Liver (tissue), 9 donors: ENCODE measurements around the gene CAGE1. TPM values are rescaled to one million over a fixed set of nuclear protein-coding genes. Genes with fewer than 3 reads are reported as not detected.

ENCODE experiments used
- DNase-seq: peaks from one replicate; pipeline ENCODE4 v3.0.0-alpha.2; 2017; ENCODE audit warnings: low spot score
- H3K27ac ChIP-seq, 2 donors: one replicate each; pipeline ENCODE4 v1.7.0; 2013; ENCODE audit warnings: inconsistent platforms in 2 of 2, low read length in 2 of 2, control low read depth in 1 of 2, low read depth in 1 of 2, mild to moderate bottlenecking in 1 of 2
- H3K27me3 ChIP-seq, 4 donors: one replicate each; pipeline versions ENCODE4 v1.6.1 to v1.7.0; 2013; ENCODE audit warnings: low read length in 3 of 4, inconsistent platforms in 1 of 4, mild to moderate bottlenecking in 1 of 4, moderate library complexity in 1 of 4; ENCODE audit not compliant: control insufficient read depth in 4 of 4, insufficient read depth in 4 of 4
- H3K36me3 ChIP-seq, 4 donors: one replicate each; pipeline versions ENCODE4 v1.6.1 to v1.7.0; 2013; ENCODE audit warnings: low read length in 3 of 4, mild to moderate bottlenecking in 3 of 4, low read depth in 1 of 4, moderate library complexity in 1 of 4; ENCODE audit not compliant: control insufficient read depth in 4 of 4, insufficient read depth in 3 of 4
- H3K4me1 ChIP-seq, 4 donors: one replicate each; pipeline versions ENCODE4 v1.6.1 to v1.7.0; 2013; ENCODE audit warnings: low read length in 3 of 4, mild to moderate bottlenecking in 3 of 4, moderate library complexity in 1 of 4; ENCODE audit not compliant: control insufficient read depth in 4 of 4, insufficient read depth in 4 of 4
- H3K4me3 ChIP-seq, 3 donors: one replicate each; pipeline versions ENCODE4 v1.6.1 to v1.7.0; 2013; ENCODE audit warnings: low read length in 3 of 3, control low read depth in 1 of 3, low read depth in 1 of 3, mild to moderate bottlenecking in 1 of 3
- H3K9ac ChIP-seq, 2 donors: one replicate each; pipeline ENCODE4 v1.7.0; 2013; ENCODE audit warnings: low read length in 2 of 2, mild to moderate bottlenecking in 2 of 2, moderate library complexity in 2 of 2, control low read depth in 1 of 2, low read depth in 1 of 2
- H3K9me3 ChIP-seq, 4 donors: one replicate each; pipeline versions ENCODE4 v1.6.1 to v1.7.0; 2013; ENCODE audit warnings: low read length in 3 of 4; ENCODE audit not compliant: control insufficient read depth in 4 of 4
- CTCF ChIP-seq: fragments of 150-350 bp; IDR thresholded peaks from 2 replicates; pipeline ENCODE4 v1.5.1; 2017; ENCODE audit warnings: improper control_type of control experiment, low read depth, low read length; ENCODE audit not compliant: missing input control
- EGR1 ChIP-seq, 2 donors: IDR thresholded peaks; 2 replicates each; pipeline ENCODE4 v1.6.1; 2016 to 2018; ENCODE audit warnings: antibody characterized with exemption in 2 of 2, low read depth in 2 of 2
- FOXA1 ChIP-seq: IDR thresholded peaks from 2 replicates; pipeline ENCODE4 v1.6.1; 2016; ENCODE audit warnings: antibody characterized with exemption
- FOXA2 ChIP-seq: IDR thresholded peaks from 2 replicates; pipeline ENCODE4 v1.6.1; 2016; ENCODE audit warnings: antibody characterized with exemption
- GABPA ChIP-seq, 2 donors: IDR thresholded peaks in 1 of 2; conservative IDR thresholded peaks in 1 of 2; 2 replicates each; pipeline ENCODE4 v1.6.1; 2016; ENCODE audit warnings: antibody characterized with exemption in 2 of 2, mild to moderate bottlenecking in 1 of 2, moderate library complexity in 1 of 2
- HNF4A ChIP-seq, 2 donors: conservative IDR thresholded peaks; 2 replicates each; pipeline ENCODE4 v1.6.1; 2016; ENCODE audit warnings: antibody characterized with exemption in 2 of 2, mild to moderate bottlenecking in 2 of 2
- HNF4G ChIP-seq: IDR thresholded peaks from 2 replicates; pipeline ENCODE4 v1.6.1; 2016; ENCODE audit warnings: antibody characterized with exemption
- JUND ChIP-seq, 2 donors: IDR thresholded peaks; 2 replicates each; pipeline ENCODE4 v1.6.1; 2016; ENCODE audit warnings: antibody characterized with exemption in 2 of 2
- MAX ChIP-seq: IDR thresholded peaks from 2 replicates; pipeline ENCODE4 v1.6.1; 2016; ENCODE audit warnings: antibody characterized with exemption
- NR2F2 ChIP-seq: IDR thresholded peaks from 2 replicates; pipeline ENCODE4 v1.6.1; 2016; ENCODE audit warnings: antibody characterized with exemption
- RXRA ChIP-seq, 2 donors: IDR thresholded peaks; 2 replicates each; pipeline ENCODE4 v1.6.1; 2017 to 2018; ENCODE audit warnings: antibody characterized with exemption in 2 of 2, mild to moderate bottlenecking in 1 of 2
- SP1 ChIP-seq: IDR thresholded peaks from 2 replicates; pipeline ENCODE4 v1.6.1; 2018; ENCODE audit warnings: antibody characterized with exemption, mild to moderate bottlenecking
- TAF1 ChIP-seq: conservative IDR thresholded peaks from 2 replicates; pipeline ENCODE4 v1.6.1; 2016; ENCODE audit warnings: antibody characterized with exemption, mild to moderate bottlenecking
- YY1 ChIP-seq: IDR thresholded peaks from 2 replicates; pipeline ENCODE4 v1.6.1; 2016; ENCODE audit warnings: antibody characterized with exemption, mild to moderate bottlenecking
- ZBTB33 ChIP-seq: IDR thresholded peaks from 2 replicates; pipeline ENCODE4 v1.6.1; 2016; ENCODE audit warnings: antibody characterized with exemption
- WGBS: extraction: QIAGEN DNeasy Blood & Tissue Kit; methylation state at CpG from one replicate; pipeline ENCODE4 v1.1.7; 2013; 5-methylcytosine and 5-hydroxymethylcytosine counted together
- polyA plus RNA-seq, 2 donors: library from polyadenylated mRNA; stranded (reverse) in 1 of 2; unstranded in 1 of 2; fragments of 200-250 nt in 1 of 2; fragments of >200 nt in 1 of 2; fragmentation: Nextera tagmentation in 1 of 2; extraction: Ambion mirVana in 1 of 2; gene quantifications; one replicate each; pipeline versions ENCODE4 v1.2.1 to v1.2.3, GENCODE V29; 2013 to 2015
- total RNA-seq, 2 donors: library from RNA; depleted of rRNA; stranded (reverse); fragments of >200 nt; gene quantifications; one replicate each; pipeline ENCODE4 v1.2.3, GENCODE V29; 2014
- TF ChIP-seq, protein P1 (sequence below): IDR thresholded peaks from 2 replicates; pipeline ENCODE4 v1.6.1; 2016; ENCODE audit warnings: antibody characterized with exemption
- TF ChIP-seq, protein P2 (sequence below): IDR thresholded peaks from 2 replicates; pipeline ENCODE4 v1.6.1; 2016; ENCODE audit warnings: antibody characterized with exemption, mild to moderate bottlenecking
- donor health status: healthy.
- donor health status: healthy.
- donor health status: healthy.
- donor health status: healthy.
- donor health status: healthy.

CAGE1 gene
- total and polyA plus RNA-seq, 4 donors = 0.08 TPM; not detected in 3

GRCh38 chr6:7282097-7282906 lies 107.2 kb downstream of the CAGE1 start:
- TF ChIP-seq ZBTB33 = no peak
- TF ChIP-seq FOXA2 = no peak
- TF ChIP-seq FOXA1 = no peak
- no peak for TF ChIP-seq HNF4G
- TF ChIP-seq, protein P1, sequence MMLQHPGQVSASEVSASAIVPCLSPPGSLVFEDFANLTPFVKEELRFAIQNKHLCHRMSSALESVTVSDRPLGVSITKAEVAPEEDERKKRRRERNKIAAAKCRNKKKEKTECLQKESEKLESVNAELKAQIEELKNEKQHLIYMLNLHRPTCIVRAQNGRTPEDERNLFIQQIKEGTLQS = no peak
- no peak for TF ChIP-seq CTCF
- TF ChIP-seq HNF4A (conservative IDR thresholded peaks at IDR 0.05) = no peak
- TF ChIP-seq TAF1 = no peak
- no peak for TF ChIP-seq JUND (IDR thresholded peaks at IDR 0.05)
- no peak for TF ChIP-seq YY1
- no peak for TF ChIP-seq GABPA (IDR thresholded peaks at IDR 0.05 in 1 of 2, conservative IDR thresholded peaks at IDR 0.05 in 1 of 2)
- no peak for TF ChIP-seq NR2F2
- TF ChIP-seq, protein P2, sequence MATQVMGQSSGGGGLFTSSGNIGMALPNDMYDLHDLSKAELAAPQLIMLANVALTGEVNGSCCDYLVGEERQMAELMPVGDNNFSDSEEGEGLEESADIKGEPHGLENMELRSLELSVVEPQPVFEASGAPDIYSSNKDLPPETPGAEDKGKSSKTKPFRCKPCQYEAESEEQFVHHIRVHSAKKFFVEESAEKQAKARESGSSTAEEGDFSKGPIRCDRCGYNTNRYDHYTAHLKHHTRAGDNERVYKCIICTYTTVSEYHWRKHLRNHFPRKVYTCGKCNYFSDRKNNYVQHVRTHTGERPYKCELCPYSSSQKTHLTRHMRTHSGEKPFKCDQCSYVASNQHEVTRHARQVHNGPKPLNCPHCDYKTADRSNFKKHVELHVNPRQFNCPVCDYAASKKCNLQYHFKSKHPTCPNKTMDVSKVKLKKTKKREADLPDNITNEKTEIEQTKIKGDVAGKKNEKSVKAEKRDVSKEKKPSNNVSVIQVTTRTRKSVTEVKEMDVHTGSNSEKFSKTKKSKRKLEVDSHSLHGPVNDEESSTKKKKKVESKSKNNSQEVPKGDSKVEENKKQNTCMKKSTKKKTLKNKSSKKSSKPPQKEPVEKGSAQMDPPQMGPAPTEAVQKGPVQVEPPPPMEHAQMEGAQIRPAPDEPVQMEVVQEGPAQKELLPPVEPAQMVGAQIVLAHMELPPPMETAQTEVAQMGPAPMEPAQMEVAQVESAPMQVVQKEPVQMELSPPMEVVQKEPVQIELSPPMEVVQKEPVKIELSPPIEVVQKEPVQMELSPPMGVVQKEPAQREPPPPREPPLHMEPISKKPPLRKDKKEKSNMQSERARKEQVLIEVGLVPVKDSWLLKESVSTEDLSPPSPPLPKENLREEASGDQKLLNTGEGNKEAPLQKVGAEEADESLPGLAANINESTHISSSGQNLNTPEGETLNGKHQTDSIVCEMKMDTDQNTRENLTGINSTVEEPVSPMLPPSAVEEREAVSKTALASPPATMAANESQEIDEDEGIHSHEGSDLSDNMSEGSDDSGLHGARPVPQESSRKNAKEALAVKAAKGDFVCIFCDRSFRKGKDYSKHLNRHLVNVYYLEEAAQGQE = no peak
- no peak for TF ChIP-seq SP1
- TF ChIP-seq EGR1 (IDR thresholded peaks at IDR 0.05; ENCODE audit: low read depth in 2 of 2) = no peak
- no peak for TF ChIP-seq MAX
- no peak for TF ChIP-seq RXRA (IDR thresholded peaks at IDR 0.05)
- Histone ChIP-seq H3K9me3 (no peaks in the 10 kb centered on the region), H3K36me3 (peaks cover 8 to 14% (median 12%) of the 10 kb centered on the region in 4 donors), H3K27ac (no peak overlapping the region), H3K9ac (no peak overlapping the region), H3K4me3 (no peak overlapping the region), H3K27me3 (no peaks in the 10 kb centered on the region), H3K4me1 (peaks cover 0 to 6% (median 4%) of the 10 kb centered on the region in 4 donors)
- 78% methylated on average over 10 of the region's 10 CpGs for WGBS
- DNase-seq = no peak

Other genes starting within 250 kb of the CAGE1 start
- 100 to 1,000 TPM in 1 of 2 donors, 10 to 100 TPM in 1; 60.2 to 115 TPM for gene SSR1, start 76.5 kb downstream of the CAGE1 start, total RNA-seq
- 10 to 100 TPM; 43.6 to 99.5 TPM for gene SSR1, start 76.5 kb downstream of the CAGE1 start, polyA plus RNA-seq
- gene RIOK1, start 66 bp upstream of the CAGE1 start, total RNA-seq = 1 to 10 TPM; 7.3 to 10.0 TPM
- 1 to 10 TPM; 4.8 to 5.9 TPM for gene RIOK1, start 66 bp upstream of the CAGE1 start, polyA plus RNA-seq
- 10 to 100 TPM; 41.2 to 74.7 TPM for gene DSP, start 151.9 kb upstream of the CAGE1 start, total RNA-seq
- 10 to 100 TPM; 25.0 to 27.1 TPM for gene DSP, start 151.9 kb upstream of the CAGE1 start, polyA plus RNA-seq
- gene SNRNP48, start 200.5 kb upstream of the CAGE1 start, total RNA-seq = 1 to 10 TPM; 8.5 to 9.7 TPM
- gene SNRNP48, start 200.5 kb upstream of the CAGE1 start, polyA plus RNA-seq = 1 to 10 TPM; 5.0 to 8.3 TPM